MCF 10A (cell line): ENCODE measurements around the gene SKAP2. TPM values are rescaled to one million over a fixed set of nuclear protein-coding genes. Genes with fewer than 3 reads are reported as not detected.
A peak's percentile ranks its signal among the peaks of the same experiment; 100 is the strongest.

Source experiments
- BruUV-seq: library from RNA; stranded (reverse); fragments of 400-500 nt; replicated peaks from 2 replicates; lab custom pipeline; 2021; lab: Mats Ljungman, UMichigan
- CTCF ChIA-PET: fragments of 300-600 bp; sonication (Branson Sonifier 250); formaldehyde crosslinking; extraction: SDS; loops from one replicate; lab custom pipeline; 2021; ENCODE audit warnings: antibody characterized with exemption, inconsistent platforms; lab: Yijun Ruan, JAX
- POLR2A ChIA-PET: fragments of 300-600, 350-650 bp; sonication (Branson Sonifier 250); formaldehyde crosslinking; extraction: SDS; loops from one replicate; lab custom pipeline; 2020; ENCODE audit warnings: antibody characterized with exemption, inconsistent platforms; lab: Yijun Ruan, JAX
- DNase-seq: peaks from one replicate; pipeline ENCODE4 v3.0.0-alpha.2; 2018; ENCODE audit not compliant: unreplicated experiment
- H3K27ac Mint-ChIP-seq: one replicate; pipeline ENCODE4 v1.8.0; 2022; ENCODE audit warnings: mild to moderate bottlenecking, low read depth, mixed read lengths; ENCODE audit not compliant: unreplicated experiment
- H3K27me3 Mint-ChIP-seq: one replicate; pipeline ENCODE4 v1.8.0; 2022; ENCODE audit warnings: mixed read lengths; ENCODE audit not compliant: insufficient read depth, unreplicated experiment
- H3K36me3 Mint-ChIP-seq: one replicate; pipeline ENCODE4 v1.8.0; 2022; ENCODE audit warnings: mild to moderate bottlenecking, moderate library complexity, mixed read lengths; ENCODE audit not compliant: insufficient read depth, unreplicated experiment
- H3K4me1 Mint-ChIP-seq: one replicate; pipeline ENCODE4 v1.8.0; 2022; ENCODE audit warnings: mixed read lengths; ENCODE audit not compliant: insufficient read depth, unreplicated experiment
- H3K4me3 Mint-ChIP-seq: one replicate; pipeline ENCODE4 v1.8.0; 2022; ENCODE audit warnings: mild to moderate bottlenecking, moderate library complexity, mixed read lengths; ENCODE audit not compliant: unreplicated experiment
- H3K9me3 Mint-ChIP-seq: one replicate; pipeline ENCODE4 v1.8.0; 2022; ENCODE audit warnings: mixed read lengths; ENCODE audit not compliant: unreplicated experiment
- intact Hi-C: fragments of 100-400 bp; cut with micrococcal nuclease; formaldehyde crosslinking; loops from 2 replicates; pipeline ENCODE4 v1.14.1; 2022
- total RNA-seq: library from RNA; stranded (reverse); gene quantifications from 2 replicates; pipeline ENCODE4 v1.2.3, GENCODE V29; 2022
- TF ChIP-seq, protein P1 (sequence below): fragments of 200-600 bp; IDR thresholded peaks from one replicate; pipeline ENCODE4 v1.8.0; 2022; ENCODE audit warnings: antibody characterized with exemption, mild to moderate bottlenecking; ENCODE audit not compliant: unreplicated experiment

Gene SKAP2
- total RNA-seq, 1 experiment from 2014 or later, result 27.5 TPM

DNA sequence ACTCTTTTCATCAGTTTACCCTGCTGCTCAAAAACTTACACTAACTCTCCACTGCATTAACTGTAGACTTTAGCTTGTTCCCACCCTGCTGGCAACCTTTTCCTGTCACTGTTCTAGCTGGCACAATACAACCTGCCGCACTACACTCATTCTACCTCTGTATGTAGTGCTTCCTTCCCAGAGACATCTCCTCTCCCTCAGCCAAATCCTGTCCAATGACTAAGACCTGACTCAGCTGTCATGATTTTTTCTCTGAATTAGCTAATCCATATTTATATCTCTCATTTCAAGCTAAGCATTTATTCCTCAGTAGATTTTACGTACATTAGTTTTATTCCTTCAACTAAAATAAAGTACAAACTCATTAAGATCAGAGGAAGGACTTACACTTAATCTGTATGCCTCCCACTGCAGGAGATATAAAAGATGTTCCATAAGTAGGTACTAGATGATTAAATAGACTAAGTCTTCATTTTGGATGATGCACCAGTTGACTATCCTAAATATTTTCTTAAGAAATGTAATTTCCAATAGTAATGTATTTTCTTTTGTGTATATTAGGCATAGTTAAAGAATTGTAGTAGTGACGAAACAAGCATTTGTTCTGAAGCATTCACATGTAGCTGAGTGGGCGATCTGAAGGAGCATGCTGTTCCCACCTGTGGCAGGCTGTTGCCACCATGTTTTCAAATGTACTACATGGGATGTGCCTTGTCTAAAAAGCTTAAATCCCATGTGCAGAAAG is 189.1 kb downstream of the SKAP2 start:
- no peaks in the 10 kb centered on the region for H3K9me3 Mint-ChIP-seq
- no peaks in the 10 kb centered on the region for H3K36me3 Mint-ChIP-seq
- ChIA-PET CTCF (interaction anchor here (0.6 to 2.8 kb wide), 9 partner anchors 8 to 485 kb away, joined by 3 to 11 read pairs (median 3); no protein-coding TSS in a partner anchor), POLR2A (interaction anchor here (0.8 to 1.9 kb wide), 9 partner anchors 9 to 486 kb away, joined by 3 to 7 read pairs (median 3); no protein-coding TSS in a partner anchor)
- H3K4me3 Mint-ChIP-seq, result no peak overlapping the region
- H3K27ac Mint-ChIP-seq, result peak overlapping the region; percentile 74
- peaks cover 10% of the 10 kb centered on the region for H3K4me1 Mint-ChIP-seq
- H3K27me3 Mint-ChIP-seq, result no peaks in the 10 kb centered on the region
- peak; percentile 75 for DNase-seq
- BruUV-seq, result no TSS peak
- TF ChIP-seq, protein P1, sequence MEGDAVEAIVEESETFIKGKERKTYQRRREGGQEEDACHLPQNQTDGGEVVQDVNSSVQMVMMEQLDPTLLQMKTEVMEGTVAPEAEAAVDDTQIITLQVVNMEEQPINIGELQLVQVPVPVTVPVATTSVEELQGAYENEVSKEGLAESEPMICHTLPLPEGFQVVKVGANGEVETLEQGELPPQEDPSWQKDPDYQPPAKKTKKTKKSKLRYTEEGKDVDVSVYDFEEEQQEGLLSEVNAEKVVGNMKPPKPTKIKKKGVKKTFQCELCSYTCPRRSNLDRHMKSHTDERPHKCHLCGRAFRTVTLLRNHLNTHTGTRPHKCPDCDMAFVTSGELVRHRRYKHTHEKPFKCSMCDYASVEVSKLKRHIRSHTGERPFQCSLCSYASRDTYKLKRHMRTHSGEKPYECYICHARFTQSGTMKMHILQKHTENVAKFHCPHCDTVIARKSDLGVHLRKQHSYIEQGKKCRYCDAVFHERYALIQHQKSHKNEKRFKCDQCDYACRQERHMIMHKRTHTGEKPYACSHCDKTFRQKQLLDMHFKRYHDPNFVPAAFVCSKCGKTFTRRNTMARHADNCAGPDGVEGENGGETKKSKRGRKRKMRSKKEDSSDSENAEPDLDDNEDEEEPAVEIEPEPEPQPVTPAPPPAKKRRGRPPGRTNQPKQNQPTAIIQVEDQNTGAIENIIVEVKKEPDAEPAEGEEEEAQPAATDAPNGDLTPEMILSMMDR, result no peak
- intact Hi-C loops, result no loop called here

DNA sequence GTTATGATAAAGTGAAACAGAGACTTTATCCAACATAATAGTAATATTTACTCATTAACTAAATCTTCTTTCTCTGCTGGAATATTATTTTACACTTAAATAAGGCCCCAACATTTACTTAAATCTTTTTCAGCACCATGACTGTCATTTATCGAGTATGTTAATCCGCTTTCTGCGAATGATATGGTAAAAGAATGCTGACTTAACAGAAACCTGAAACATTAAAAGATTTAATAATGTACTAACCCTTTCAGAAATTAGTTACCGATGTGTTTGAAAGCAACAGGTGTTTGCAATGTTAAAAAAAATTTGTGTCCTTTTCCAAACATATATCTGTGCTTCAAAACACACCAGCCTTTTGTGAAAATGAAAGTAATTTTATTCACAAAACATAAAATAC is 190.5 kb downstream of the SKAP2 start:
- intact Hi-C loops, result no loop called here
- Mint-ChIP-seq H3K27me3 (no peaks in the 10 kb centered on the region), H3K4me1 (peaks cover 10% of the 10 kb centered on the region), H3K27ac (no peak overlapping the region), H3K4me3 (no peak overlapping the region), H3K9me3 (no peaks in the 10 kb centered on the region), H3K36me3 (no peaks in the 10 kb centered on the region)
- no peak for DNase-seq
- ChIA-PET CTCF (interaction anchor here (1.3 to 1.6 kb wide), 3 partner anchors 304 to 470 kb away, joined by 4 to 9 read pairs (median 7); partner anchors contain the start of gene HOXA5), POLR2A (no interaction called here)
- TF ChIP-seq, protein P1, result no peak
- BruUV-seq, result no TSS peak

DNA sequence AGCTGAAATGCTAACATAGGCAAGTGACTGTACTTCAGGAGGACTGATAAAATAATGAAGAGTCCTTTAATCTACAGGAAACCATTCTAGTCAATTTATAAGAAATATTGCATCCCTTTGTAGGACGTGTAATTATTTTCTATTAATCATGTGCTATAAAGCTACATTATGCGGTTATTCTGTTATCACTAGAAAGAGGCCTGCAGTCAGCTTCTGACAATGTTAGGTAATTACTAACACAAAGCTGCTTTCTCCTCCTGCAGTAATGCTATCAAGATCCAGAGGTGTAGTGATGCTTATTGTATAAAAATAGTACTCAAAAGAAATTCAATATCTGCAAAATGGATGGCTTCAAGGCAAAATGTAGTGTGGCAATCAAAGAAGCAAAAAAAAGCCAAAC is 191.1 kb downstream of the SKAP2 start:
- no peaks in the 10 kb centered on the region for H3K27me3 Mint-ChIP-seq
- ChIA-PET CTCF (interaction anchor here (1.3 to 1.6 kb wide), 3 partner anchors 304 to 471 kb away, joined by 4 to 9 read pairs (median 7); partner anchors contain the start of gene HOXA5), POLR2A (no interaction called here)
- no peaks in the 10 kb centered on the region for H3K36me3 Mint-ChIP-seq
- intact Hi-C loops, result no loop called here
- TF ChIP-seq, protein P1, result no peak
- H3K4me3 Mint-ChIP-seq, result no peak overlapping the region
- peaks cover 10% of the 10 kb centered on the region for H3K4me1 Mint-ChIP-seq
- H3K9me3 Mint-ChIP-seq, result no peaks in the 10 kb centered on the region
- no peak overlapping the region for H3K27ac Mint-ChIP-seq
- no peak for DNase-seq
- no TSS peak for BruUV-seq

DNA sequence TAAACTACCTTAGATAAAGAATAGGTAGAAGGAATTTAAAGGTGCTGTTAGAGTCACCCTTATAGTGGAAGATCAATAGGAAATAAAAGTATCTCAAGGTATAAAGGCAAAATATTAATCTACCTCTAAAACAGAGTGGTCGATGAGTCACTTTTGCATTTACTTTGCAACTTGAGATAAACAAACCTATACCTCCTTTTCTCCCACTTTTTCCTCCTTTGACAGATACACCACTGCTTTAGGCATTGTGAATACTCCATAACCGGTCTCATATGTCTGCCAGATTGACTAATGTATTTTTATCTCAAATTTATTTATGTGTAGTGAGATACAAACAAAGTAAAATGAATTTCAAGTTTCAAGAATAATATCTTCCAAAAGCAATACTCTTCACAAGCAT is 193.5 kb downstream of the SKAP2 start:
- H3K4me3 Mint-ChIP-seq, result no peak overlapping the region
- H3K9me3 Mint-ChIP-seq, result no peaks in the 10 kb centered on the region
- no peaks in the 10 kb centered on the region for H3K27me3 Mint-ChIP-seq
- POLR2A ChIA-PET, result interaction anchor here (1.2 kb wide), 1 partner anchor 305 kb away, joined by 6 read pairs; no protein-coding TSS in a partner anchor
- no peaks in the 10 kb centered on the region for H3K36me3 Mint-ChIP-seq
- peaks cover 16% of the 10 kb centered on the region for H3K4me1 Mint-ChIP-seq
- H3K27ac Mint-ChIP-seq, result no peak overlapping the region
- intact Hi-C loops, result no loop called here
- TF ChIP-seq, protein P1, result no peak
- CTCF ChIA-PET, result interaction anchor here (0.6 to 2.0 kb wide), 5 partner anchors 247 to 580 kb away, joined by 3 to 22 read pairs (median 3); no protein-coding TSS in a partner anchor
- BruUV-seq, result no TSS peak
- no peak for DNase-seq
